Skeletal muscle satellite cell (primary cell): ENCODE measurements around the gene AKR1C2.
"Not testable (repeated sequence)": the region's sequence is repeated elsewhere in the genome, so short reads cannot be mapped to it uniquely, and the experiment has no call there.

Experiments used
- H3K27me3 ChIP-seq: 2 replicates; pipeline ENCODE4 v1.7.0; 2013; ENCODE audit warnings: low read length; ENCODE audit not compliant: control insufficient read depth, insufficient read depth
- H3K36me3 ChIP-seq: 2 replicates; pipeline ENCODE4 v1.7.0; 2013; ENCODE audit warnings: mild to moderate bottlenecking, control low read depth, low read length; ENCODE audit not compliant: insufficient read depth
- H3K4me1 ChIP-seq: 2 replicates; pipeline ENCODE4 v1.7.0; 2013; ENCODE audit warnings: low read length; ENCODE audit not compliant: control insufficient read depth, insufficient read depth
- H3K4me2 ChIP-seq: 2 replicates; pipeline ENCODE4 v1.7.0; 2013; ENCODE audit warnings: mild to moderate bottlenecking, low read length
- H3K4me3 ChIP-seq: 2 replicates; pipeline ENCODE4 v1.7.0; 2013; ENCODE audit warnings: low read length
- H3K9ac ChIP-seq: 2 replicates; pipeline ENCODE4 v1.7.0; 2013; ENCODE audit warnings: mild to moderate bottlenecking, low read depth, low read length, moderate library complexity
- H3K9me3 ChIP-seq: replicated peaks from 2 replicates; pipeline ENCODE4 v1.7.0; 2013; ENCODE audit warnings: mild to moderate bottlenecking, control low read depth, low read length

AKR1C2 gene

DNA sequence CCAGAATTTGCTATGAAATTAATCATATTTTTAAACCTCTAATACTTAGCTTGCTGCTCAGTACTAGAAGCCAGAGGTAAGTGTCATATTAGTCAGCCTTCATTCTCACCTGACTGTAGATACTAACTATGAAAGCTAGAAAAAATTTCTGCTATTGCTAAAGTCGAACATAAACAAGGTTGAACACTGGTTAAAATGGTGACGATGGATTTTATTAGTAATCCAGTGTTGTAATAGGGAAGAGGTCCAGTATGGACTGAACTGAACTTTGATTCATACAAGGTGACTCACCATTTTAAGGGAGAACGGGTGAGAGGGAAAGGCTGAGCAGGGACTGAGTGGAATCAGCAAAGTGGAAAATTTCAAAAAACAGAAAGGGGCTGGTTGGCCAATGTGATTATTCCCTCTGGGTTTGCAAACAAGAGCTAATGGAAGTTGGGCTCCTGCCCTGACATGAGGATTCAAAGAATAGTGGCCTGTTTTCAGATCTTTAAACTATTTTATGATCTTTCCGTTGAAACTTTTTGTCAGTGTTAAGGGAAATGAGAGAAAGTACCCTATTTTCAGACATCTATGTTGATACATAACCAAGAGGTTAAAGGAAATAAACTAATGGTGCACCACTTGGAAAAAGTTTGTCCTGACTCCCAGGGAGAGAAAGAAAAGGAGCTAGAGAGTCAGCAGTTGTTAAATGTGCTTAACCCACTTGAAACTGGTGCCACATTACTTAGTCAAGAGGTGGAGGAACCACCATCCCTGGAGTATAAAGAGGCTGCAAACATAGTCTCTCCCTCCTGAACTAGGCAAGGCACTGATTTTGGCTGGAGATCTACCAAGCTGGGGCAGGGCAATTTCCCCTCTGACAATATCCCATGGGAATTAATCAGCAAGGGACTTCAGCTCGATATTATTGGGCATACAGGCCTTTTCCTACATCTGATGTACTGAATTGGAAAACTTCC lies 55.7 kb downstream of the AKR1C2 start:
- no peaks in the 10 kb centered on the region for H3K9me3 ChIP-seq
- H3K4me3 ChIP-seq: peak overlapping the region; percentile 30
- H3K27me3 ChIP-seq: no peaks in the 10 kb centered on the region
- peak overlapping the region; percentile 66 for H3K9ac ChIP-seq
- H3K36me3 ChIP-seq: no peaks in the 10 kb centered on the region
- H3K4me1 ChIP-seq: peaks cover 48% of the 10 kb centered on the region
- peak overlapping the region; percentile 55 for H3K4me2 ChIP-seq

DNA sequence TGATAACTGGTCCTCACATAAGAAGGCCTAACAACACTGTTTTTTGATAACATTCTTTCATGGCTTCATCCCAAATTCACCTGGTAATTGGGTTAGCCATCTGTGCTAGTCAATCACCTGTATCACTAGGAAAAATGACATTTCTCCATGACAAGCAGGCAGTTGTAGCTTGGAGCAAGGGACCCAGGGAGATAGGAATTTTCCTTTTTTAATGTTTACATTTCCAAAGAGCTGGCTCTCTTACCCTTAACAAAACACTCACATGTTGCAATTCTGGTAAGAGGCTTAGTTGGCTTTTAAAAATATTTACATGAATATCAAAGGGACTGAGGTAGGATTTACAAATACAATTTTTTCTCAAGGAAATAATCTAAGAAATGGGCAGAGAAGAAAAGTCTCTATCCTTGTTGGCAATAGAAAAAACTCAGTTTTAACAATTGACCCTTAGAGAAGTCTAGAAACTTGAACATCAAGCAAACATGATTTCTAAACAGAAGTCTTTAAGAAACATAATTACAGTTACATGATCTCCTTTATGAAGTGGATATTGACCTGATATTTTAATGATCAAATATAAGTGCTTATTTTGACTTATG lies 56.5 kb downstream of the AKR1C2 start:
- Histone ChIP-seq H3K36me3 (no peaks in the 10 kb centered on the region), H3K4me1 (peaks cover 55% of the 10 kb centered on the region), H3K27me3 (no peaks in the 10 kb centered on the region), H3K4me2 (peak overlapping the region; percentile 55), H3K9ac (peak overlapping the region; percentile 66), H3K4me3 (peak overlapping the region; percentile 30), H3K9me3 (no peaks in the 10 kb centered on the region)

DNA sequence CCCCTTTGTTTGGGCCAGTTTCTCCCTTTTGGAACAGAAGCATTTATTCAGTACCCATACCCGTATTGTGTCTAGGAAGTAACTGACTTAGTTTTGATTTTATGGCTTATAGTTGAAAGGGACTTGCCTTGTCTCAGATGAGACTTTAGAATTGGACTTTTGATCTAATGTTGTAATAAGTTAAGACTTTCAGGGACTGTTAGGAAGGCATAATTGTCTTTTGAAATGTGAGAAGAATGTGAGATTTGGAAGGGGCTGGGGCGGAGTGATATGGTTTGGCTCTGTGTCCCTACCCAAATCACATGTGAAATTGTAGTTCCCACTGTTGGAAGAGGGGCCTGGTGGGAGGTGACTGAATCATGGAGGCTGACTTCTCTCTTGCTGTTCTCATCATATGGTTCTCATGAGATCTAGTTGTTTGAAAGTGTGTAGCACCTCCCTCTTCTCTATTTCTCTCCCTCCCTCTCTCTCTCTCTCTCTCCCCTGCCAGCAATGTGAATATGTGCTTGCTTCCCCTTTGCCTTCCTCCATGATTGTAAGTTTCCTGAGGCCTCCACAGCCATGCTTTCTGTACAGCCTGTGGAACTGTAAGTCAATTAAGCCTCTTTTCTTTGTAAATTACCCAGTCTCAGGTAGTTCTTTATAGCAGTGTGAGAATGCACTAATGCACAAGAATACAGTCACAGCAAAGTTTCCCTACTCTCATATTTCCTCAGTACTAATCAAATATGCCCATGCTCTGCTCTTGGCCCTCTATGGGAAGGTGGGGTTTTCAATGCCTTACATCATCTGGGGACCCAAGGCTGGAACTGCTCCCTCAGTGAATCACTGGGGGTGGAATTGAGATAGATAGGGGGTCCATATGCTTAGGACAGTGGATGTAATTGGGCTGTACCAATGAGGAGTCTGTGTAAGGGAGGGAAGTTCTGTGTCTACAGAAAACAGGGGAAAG lies 57.6 kb downstream of the AKR1C2 start:
- H3K27me3 ChIP-seq: no peaks in the 10 kb centered on the region
- no peaks in the 10 kb centered on the region for H3K36me3 ChIP-seq
- H3K9me3 ChIP-seq: no peaks in the 10 kb centered on the region
- H3K4me3 ChIP-seq: no peak overlapping the region
- no peak overlapping the region for H3K9ac ChIP-seq
- peaks cover 65% of the 10 kb centered on the region for H3K4me1 ChIP-seq
- no peak overlapping the region for H3K4me2 ChIP-seq

DNA sequence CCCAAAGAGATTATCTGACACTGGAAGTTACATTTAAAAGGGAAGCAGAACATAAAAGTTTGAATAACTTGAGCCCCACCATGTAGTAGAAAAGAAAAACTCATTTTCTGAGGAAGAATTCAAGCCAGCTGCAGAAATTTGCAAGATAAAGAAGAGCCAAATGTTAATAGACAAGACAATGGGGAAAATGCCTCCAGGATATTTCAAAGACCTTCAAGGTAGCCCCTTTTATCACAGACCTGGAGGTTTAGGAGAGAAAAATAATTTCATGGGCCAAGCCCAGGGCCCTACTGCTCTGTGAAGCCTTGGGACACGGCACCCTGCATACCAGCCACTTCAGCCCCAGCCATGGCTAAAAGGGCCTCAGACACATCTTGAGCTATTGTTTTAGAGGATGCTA lies 58.8 kb downstream of the AKR1C2 start:
- Histone ChIP-seq H3K4me2 (no peak overlapping the region), H3K9me3 (no peaks in the 10 kb centered on the region), H3K4me3 (no peak overlapping the region), H3K27me3 (no peaks in the 10 kb centered on the region), H3K36me3 (no peaks in the 10 kb centered on the region), H3K9ac (no peak overlapping the region), H3K4me1 (peaks cover 70% of the 10 kb centered on the region)

DNA sequence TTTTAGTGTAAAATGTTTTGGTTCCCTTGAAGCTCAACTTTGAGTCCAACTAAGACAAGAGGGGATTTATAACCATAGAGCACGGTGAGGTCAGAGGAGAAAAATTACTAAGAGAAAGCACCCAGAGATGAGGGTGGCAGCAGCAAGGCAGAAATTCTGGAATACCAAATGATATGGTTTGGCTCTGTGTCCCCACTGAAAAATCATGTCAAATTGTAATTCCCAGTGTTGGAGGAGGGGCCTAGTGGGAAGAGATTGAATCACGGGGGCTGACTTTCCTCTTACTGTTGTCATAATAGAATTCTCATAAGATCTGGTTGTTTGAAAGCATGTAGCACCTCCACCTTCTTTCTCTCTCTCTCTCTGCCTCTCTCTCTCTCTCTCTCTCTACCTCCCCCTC lies 59.8 kb downstream of the AKR1C2 start:
- no peaks in the 10 kb centered on the region for H3K9me3 ChIP-seq
- no peaks in the 10 kb centered on the region for H3K27me3 ChIP-seq
- no peaks in the 10 kb centered on the region for H3K36me3 ChIP-seq
- H3K4me2 ChIP-seq: no peak overlapping the region
- peaks cover 78% of the 10 kb centered on the region for H3K4me1 ChIP-seq
- H3K4me3 ChIP-seq: no peak overlapping the region
- H3K9ac ChIP-seq: peak overlapping the region; percentile 30

DNA sequence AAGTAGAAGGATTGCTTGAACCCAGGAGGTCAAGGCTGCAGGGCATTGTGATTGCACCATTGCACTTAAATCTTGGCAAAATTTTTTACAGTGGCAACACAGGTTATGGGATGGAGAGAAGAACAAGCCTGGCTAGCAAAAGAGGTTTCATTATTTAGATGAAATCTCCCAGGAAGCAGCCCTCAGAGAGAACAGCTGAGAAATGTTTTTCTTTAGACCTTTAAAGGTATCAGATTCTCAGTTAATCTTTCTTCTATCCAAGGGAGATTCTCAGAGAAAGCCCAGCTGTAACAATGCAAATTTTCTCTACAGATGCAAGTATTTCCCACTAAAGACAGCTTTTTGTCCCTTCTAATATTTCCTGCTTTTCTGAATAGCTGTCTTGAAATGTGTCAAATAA lies 60.2 kb downstream of the AKR1C2 start:
- not testable (repeated sequence) for H3K36me3 ChIP-seq
- Histone ChIP-seq H3K4me2 (peak overlapping the region; percentile 28), H3K4me1 (peaks cover 74% of the 10 kb centered on the region)

DNA sequence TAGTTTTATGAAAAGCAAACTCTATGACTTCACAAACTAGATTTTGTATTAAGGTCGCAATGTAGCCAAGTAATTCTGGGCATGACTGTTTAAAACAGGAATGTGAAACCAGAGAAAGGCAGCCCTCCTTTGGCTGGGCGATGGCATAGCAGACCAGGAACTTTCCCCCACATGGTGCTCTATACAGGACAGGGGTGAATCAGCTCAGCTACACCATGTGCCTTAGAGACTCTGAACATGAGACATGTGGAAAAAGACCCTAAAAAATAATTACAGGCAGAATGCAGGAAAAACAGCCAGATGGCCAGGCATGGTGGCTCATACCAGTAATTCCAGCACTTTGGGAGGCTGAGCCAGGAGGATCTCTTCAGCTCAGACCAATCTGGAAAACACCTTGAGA lies 60.7 kb downstream of the AKR1C2 start:
- Histone ChIP-seq H3K4me1 (peaks cover 69% of the 10 kb centered on the region), H3K4me2 (peak overlapping the region; percentile 58), H3K9ac (peak overlapping the region; percentile 78)
- not testable (repeated sequence) for H3K36me3 ChIP-seq, H3K9me3 ChIP-seq, H3K4me3 ChIP-seq, H3K27me3 ChIP-seq

More for the DNA sequence above, 60.2 kb downstream of the AKR1C2 start:
- not testable (repeated sequence) for H3K4me3 ChIP-seq, H3K27me3 ChIP-seq, H3K9me3 ChIP-seq
- H3K9ac ChIP-seq: peak overlapping the region; percentile 30

DNA sequence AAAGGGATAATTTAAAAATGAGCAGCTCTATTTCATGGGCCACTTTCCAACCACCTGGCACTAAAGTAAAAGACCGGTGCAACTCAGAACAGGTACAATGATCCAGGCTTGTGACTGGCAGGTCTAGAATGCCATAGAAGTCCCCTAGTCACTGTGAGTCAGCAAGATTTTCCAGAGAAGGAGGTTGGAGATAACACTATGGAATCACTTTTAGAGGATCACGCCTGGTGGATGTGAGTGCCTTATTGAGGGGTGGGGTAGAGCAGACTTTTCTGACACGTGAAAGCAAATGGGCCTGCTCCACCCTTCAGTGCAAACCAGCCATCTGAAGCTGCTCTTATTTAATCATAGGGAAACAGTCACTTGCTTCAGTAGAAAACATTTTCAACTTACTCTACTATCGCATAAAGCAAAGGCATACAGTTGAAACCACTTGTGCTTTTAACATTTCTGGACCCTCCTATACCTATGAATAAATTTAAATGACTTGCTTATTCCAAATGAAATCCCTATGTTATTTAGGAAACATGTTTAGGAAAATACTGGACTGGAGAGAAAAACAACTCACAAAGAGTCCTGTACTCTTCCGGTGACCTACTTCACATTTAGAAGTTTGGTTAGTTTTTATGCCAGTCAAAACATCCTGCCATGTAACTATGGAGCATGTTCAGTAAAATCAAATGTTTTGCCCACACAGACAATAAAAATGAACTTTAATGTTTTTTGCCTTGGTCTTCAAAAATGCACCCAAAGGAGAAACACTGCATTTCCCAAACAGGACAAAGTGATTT lies 61.9 kb downstream of the AKR1C2 start:
- peak overlapping the region; percentile 78 for H3K9ac ChIP-seq
- no peaks in the 10 kb centered on the region for H3K36me3 ChIP-seq
- H3K4me2 ChIP-seq: peak overlapping the region; percentile 58
- no peak overlapping the region for H3K4me3 ChIP-seq
- peaks cover 59% of the 10 kb centered on the region for H3K4me1 ChIP-seq
- H3K27me3 ChIP-seq: no peaks in the 10 kb centered on the region
- no peaks in the 10 kb centered on the region for H3K9me3 ChIP-seq

DNA sequence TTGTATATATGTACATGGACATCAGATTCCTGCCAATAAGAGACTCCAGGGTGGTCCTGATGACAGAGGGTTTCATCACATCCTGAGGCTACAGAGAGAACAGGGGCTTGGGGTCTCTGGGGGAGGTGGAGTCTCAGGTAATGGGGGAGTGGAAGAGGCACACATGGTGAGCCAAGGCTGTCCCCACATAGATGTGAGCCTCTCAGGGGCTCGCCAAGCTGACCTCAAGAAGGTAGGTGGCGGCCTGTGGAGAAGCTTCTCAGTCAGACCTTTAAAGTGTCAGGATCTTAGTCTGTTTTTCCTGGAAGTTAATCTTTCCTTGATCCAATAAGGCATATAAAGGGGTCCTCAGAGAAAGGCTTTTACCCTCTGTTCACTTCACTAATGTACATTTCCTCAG lies 62.7 kb downstream of the AKR1C2 start:
- H3K4me2 ChIP-seq, H3K9me3 ChIP-seq, H3K27me3 ChIP-seq, H3K36me3 ChIP-seq, H3K4me3 ChIP-seq, H3K9ac ChIP-seq: not testable (repeated sequence)
- peaks cover 50% of the 10 kb centered on the region for H3K4me1 ChIP-seq

DNA sequence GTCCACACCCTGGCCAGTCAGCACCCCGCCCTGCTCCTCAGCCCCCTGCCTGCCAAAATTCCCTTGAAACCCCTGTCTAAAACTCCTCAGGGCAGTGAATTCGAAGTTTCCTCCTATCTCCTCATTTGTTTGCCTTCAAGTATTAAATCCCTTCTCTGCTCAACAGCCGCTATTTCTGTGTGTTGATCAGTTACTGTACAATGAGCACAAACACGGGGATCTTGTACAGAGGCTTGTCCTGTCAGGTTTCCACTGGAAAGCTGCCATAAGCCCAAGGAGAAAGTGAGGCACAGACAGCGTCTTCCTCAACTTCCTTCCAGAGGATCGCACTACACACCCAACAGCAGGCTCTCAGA lies 63.6 kb downstream of the AKR1C2 start:
- H3K4me1 ChIP-seq: peaks cover 49% of the 10 kb centered on the region
- not testable (repeated sequence) for H3K36me3 ChIP-seq, H3K9ac ChIP-seq

More for the DNA sequence above, 63.6 kb downstream of the AKR1C2 start:
- not testable (repeated sequence) for H3K4me3 ChIP-seq, H3K9me3 ChIP-seq, H3K27me3 ChIP-seq, H3K4me2 ChIP-seq
